KOPT-K1 (cell line): ENCODE data around the gene CAPN11.
"Not testable (repeated sequence)": the region's sequence is repeated elsewhere in the genome, so short reads cannot be mapped to it uniquely, and the experiment has no call there.

Source experiments
- H3K27ac ChIP-seq: fragments of 200-600 bp; sonication (generic); 2 replicates; pipeline ENCODE4 v1.5.1; 2016; ENCODE audit warnings: antibody characterized with exemption, mild to moderate bottlenecking, low read depth, low read length; ENCODE audit not compliant: poor library complexity, severe bottlenecking
- H3K36me3 ChIP-seq: fragments of 200-600 bp; sonication (generic); 2 replicates; pipeline ENCODE4 v1.5.1; 2017; ENCODE audit warnings: antibody characterized with exemption, mild to moderate bottlenecking, low read length, moderate library complexity; ENCODE audit not compliant: insufficient read depth
- H3K9me3 ChIP-seq: fragments of 200-600 bp; sonication (generic); 2 replicates; pipeline ENCODE4 v1.5.1; 2017; ENCODE audit warnings: antibody characterized with exemption, low read length, mild to moderate bottlenecking; ENCODE audit not compliant: insufficient read depth, poor library complexity, severe bottlenecking

Gene CAPN11

DNA sequence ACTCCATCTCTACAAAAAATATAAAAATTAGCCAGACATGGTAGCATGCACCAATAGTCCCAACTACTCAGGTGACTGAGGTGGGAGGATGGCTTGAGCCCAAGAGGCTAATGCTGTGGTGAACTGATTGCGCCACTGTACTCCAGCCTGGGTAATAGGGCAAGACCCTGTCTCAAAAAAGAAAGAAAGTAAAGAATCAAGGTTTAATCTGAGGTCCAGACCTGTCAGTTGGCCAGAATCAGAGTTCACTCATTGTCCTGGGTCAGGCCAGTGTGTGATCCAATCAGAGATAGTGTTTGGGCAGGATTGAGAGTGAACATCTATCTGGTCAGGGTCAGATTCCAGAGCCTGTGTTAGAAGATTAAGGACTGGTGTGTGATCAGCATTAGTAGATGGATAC, 15.8 kb upstream of the CAPN11 start:
- Histone ChIP-seq H3K27ac (no peak overlapping the region), H3K9me3 (no peaks in the 10 kb centered on the region)

DNA sequence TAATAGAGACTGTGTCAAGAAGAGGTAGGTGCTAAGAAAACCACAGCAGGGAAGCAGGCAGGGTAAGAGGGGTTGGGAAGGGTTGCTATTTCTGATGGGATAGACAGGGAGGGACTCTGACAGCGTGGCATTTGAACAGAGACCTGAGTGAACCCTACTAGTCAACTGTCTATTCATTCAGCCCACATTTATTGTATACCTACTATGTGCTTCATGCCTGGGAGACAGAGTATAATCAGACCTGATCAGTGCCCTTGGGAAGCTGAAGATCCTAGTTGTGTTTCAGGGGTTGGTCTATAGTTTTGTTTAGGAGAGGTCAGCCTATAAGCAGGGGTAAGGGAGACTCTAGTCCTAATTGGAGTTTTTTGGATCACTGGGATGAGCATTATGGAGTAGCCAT, 14.9 kb upstream of the CAPN11 start:
- Histone ChIP-seq H3K36me3 (no peaks in the 10 kb centered on the region; the same call in 1 of the 2 replicates), H3K27ac (no peak overlapping the region), H3K9me3 (no peaks in the 10 kb centered on the region)

More for the DNA sequence above, 15.8 kb upstream of the CAPN11 start:
- H3K36me3 ChIP-seq, result no peaks in the 10 kb centered on the region; the same call in 1 of the 2 replicates

- not testable (repeated sequence) for H3K36me3 ChIP-seq, H3K9me3 ChIP-seq, H3K27ac ChIP-seq
These were observed 14.1 kb upstream of the CAPN11 start for GRCh38 chr6:44144536-44144935.

DNA sequence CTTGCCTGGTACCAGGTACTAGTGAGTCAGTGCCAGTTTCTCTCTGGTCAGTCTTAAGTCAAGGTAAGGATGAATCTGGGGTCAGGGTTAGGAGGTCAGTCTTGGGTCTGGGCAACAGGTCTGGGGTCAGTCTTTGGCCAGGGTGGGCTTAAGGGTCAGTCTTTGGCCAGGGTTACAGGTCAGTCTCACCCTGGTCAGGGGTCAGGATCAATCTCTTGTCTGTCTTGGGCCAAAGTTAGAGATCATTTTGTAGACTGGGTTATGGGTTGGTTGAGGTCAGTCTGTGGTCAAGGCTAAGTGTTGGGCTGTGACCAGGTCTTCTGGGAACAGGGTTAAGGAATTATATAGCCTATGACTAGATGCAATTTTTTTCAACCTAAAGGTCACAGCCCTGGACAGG, 12.8 kb upstream of the CAPN11 start:
- Histone ChIP-seq H3K9me3 (no peaks in the 10 kb centered on the region), H3K27ac (no peak overlapping the region), H3K36me3 (peaks cover 7% of the 10 kb centered on the region; the same call in 1 of the 2 replicates)

GRCh38 chr6:44146685-44147084, 11.9 kb upstream of the CAPN11 start:
- no peaks in the 10 kb centered on the region for H3K9me3 ChIP-seq
- peaks cover 7% of the 10 kb centered on the region; the same call in 1 of the 2 replicates for H3K36me3 ChIP-seq
- no peak overlapping the region for H3K27ac ChIP-seq

- Histone ChIP-seq H3K36me3 (peaks cover 7% of the 10 kb centered on the region; the same call in 1 of the 2 replicates), H3K9me3 (no peaks in the 10 kb centered on the region), H3K27ac (no peak overlapping the region)
These were observed 11.4 kb upstream of the CAPN11 start for GRCh38 chr6:44147256-44147655.

GRCh38 chr6:44148306-44148705, 10.3 kb upstream of the CAPN11 start:
- no peaks in the 10 kb centered on the region for H3K9me3 ChIP-seq
- peaks cover 7% of the 10 kb centered on the region; the same call in 1 of the 2 replicates for H3K36me3 ChIP-seq
- no peak overlapping the region for H3K27ac ChIP-seq

DNA sequence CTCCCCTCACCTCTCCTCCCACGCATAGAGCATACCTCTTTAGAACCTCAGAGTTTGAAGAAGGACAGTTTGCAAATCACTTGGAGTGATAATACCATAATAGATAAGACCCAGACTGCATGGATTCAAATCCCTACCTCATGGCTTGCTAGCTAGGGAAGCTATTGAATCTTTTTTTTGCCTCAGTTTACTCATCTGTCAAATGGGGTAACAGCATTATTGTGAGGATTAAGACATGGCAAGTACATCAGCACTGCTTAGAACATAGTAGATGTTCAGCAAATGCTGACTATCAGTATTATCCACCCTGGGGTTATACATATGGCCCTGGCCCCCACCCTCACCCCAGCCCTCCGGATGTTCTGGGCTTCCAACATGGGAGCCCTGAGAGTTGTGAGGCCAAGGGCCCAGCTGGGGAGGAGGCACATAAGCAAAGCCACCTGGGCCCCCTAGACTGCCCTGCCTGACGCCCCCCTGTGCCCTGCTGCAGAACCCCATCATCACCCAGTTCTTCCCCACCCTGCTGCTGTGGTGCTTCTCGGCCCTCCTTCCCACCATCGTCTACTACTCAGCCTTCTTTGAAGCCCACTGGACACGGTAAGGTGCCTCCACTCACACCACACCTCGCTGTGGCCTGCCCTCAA, 9.1 kb upstream of the CAPN11 start:
- peaks cover 7% of the 10 kb centered on the region; the same call in 1 of the 2 replicates for H3K36me3 ChIP-seq
- no peaks in the 10 kb centered on the region for H3K9me3 ChIP-seq
- no peak overlapping the region for H3K27ac ChIP-seq

DNA sequence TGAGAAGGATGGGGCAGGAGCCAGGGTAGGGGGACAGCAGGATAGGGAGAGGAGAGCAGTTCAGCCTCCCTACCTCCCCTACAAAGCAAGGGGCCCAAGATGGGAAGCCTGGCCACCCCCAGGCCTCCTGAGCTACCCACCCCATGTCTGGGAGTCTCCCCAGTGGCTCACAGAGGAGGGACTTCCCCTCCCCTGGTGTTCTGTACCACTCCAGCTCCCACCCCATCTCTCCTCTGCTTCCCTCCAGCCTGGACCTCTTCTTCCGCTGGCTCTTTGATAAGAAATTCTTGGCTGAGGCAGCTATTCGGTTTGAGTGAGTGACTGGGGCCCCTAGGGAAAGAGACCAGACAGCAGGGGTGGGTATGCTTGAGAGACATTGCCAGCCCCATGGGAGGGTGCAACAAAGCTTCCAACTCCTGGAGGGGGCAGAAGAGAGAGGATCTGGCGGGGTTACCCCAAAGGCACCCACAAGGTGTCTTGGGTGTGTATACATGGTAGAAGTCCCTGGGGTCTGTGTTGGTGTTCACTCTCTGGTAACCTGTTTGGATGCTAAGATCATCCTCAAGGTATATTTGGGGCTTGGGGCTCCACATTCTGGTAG, 8.2 kb upstream of the CAPN11 start:
- H3K27ac ChIP-seq, result no peak overlapping the region
- no peaks in the 10 kb centered on the region for H3K9me3 ChIP-seq
- peaks cover 7% of the 10 kb centered on the region; the same call in 1 of the 2 replicates for H3K36me3 ChIP-seq

DNA sequence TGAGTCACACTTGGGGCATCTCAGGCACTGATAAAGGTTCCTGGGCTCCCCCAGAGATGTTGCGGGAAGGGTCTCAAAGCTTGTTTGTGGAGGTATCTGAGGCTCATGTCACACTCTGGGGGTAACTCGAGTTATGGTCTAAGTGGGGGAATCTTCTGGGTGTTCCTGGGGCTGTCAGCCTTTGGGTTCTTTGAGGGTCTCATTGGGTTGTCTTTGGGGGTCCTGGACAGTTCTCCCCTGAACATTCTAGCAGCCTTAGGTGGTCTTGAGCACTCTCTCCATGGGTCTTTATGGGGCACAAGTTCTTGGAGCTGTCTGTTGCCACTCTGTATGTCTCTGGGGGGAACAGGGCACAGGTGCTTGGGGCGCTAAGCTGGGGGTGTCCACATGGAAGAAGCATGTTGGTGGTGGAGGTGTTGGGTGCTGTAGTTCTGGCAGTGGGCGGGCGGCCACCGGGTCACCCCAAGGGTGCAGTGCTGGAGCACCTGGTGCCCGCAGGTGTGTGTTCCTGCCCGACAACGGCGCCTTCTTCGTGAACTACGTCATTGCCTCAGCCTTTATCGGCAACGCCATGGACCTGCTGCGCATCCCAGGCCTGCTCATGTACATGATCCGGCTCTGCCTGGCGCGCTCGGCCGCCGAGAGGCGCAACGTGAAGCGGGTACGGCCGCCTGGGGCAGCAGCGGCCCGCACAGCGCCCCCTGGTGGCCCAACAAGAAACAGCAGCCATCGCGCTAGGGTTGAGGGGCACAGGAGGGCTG, 7.1 kb upstream of the CAPN11 start:
- H3K27ac ChIP-seq, result no peak overlapping the region
- no peaks in the 10 kb centered on the region for H3K9me3 ChIP-seq
- peaks cover 7% of the 10 kb centered on the region; the same call in 1 of the 2 replicates for H3K36me3 ChIP-seq

DNA sequence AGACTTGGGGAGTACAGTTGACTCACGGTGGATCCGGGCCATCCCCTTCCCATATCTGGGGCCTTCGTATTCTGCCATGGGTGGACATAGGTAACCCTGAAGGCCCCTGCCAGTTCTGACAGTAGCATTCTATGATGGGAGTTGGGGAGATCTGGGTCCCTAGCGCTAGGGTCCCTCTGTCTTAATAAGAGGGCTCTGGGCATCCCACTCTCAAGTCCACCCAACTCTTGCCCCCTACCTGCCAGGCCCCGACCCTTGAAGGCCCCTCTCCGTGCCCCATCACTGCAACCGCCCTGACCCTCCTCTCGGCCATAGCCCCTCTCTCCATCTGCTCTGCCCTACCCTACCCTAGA, 6.5 kb upstream of the CAPN11 start:
- H3K36me3 ChIP-seq, result peaks cover 7% of the 10 kb centered on the region; the same call in 1 of the 2 replicates
- H3K9me3 ChIP-seq, result no peaks in the 10 kb centered on the region
- no peak overlapping the region for H3K27ac ChIP-seq

DNA sequence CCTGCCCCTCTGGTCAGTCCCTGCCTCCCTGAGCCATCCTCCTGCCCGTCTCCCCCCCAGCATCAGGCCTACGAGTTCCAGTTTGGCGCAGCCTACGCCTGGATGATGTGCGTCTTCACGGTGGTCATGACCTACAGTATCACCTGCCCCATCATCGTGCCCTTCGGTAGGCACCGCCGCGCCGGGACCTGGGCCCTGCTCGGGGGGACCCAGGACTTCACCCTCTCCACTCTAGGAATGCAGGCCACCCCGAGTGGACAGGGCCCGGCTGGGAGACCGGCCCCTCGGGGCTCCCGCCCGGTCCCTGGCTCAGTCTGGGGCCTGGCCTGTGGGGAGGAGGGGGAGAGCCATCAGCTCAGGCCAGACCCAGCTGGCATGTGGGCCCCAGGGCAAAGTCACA, 6.1 kb upstream of the CAPN11 start:
- H3K27ac ChIP-seq, result no peak overlapping the region
- H3K36me3 ChIP-seq, result peaks cover 7% of the 10 kb centered on the region; the same call in 1 of the 2 replicates
- no peaks in the 10 kb centered on the region for H3K9me3 ChIP-seq

GRCh38 chr6:44154067-44154466, 4.6 kb upstream of the CAPN11 start:
- H3K27ac ChIP-seq, result no peak overlapping the region
- H3K36me3 ChIP-seq, result peaks cover 7% of the 10 kb centered on the region; the same call in 1 of the 2 replicates
- H3K9me3 ChIP-seq, result no peaks in the 10 kb centered on the region

- Histone ChIP-seq H3K9me3 (no peaks in the 10 kb centered on the region), H3K27ac (no peak overlapping the region), H3K36me3 (no peaks in the 10 kb centered on the region)
These were observed 2.0 kb upstream of the CAPN11 start for GRCh38 chr6:44156494-44157151.

GRCh38 chr6:44157152-44157521, 1.5 kb upstream of the CAPN11 start:
- no peak overlapping the region for H3K27ac ChIP-seq

More at GRCh38 chr6:44157152-44157521, 1.5 kb upstream of the CAPN11 start:
- no peaks in the 10 kb centered on the region for H3K9me3 ChIP-seq
- no peaks in the 10 kb centered on the region for H3K36me3 ChIP-seq
